Stimulated activated CD8-positive, alpha-beta memory T cell treated with anti-CD3 and anti-CD28 coated beads, Interleukin-4, amount 100 ng/mL, for 24 hours (primary cell): ENCODE results near the gene CD2.
A peak's percentile ranks its signal among the peaks of the same experiment; 100 is the strongest.

Experiments used
- DNase-seq: peaks from one replicate; pipeline ENCODE4 v3.0.0-alpha.2; 2020; ENCODE audit warnings: low read depth

CD2 gene

DNA sequence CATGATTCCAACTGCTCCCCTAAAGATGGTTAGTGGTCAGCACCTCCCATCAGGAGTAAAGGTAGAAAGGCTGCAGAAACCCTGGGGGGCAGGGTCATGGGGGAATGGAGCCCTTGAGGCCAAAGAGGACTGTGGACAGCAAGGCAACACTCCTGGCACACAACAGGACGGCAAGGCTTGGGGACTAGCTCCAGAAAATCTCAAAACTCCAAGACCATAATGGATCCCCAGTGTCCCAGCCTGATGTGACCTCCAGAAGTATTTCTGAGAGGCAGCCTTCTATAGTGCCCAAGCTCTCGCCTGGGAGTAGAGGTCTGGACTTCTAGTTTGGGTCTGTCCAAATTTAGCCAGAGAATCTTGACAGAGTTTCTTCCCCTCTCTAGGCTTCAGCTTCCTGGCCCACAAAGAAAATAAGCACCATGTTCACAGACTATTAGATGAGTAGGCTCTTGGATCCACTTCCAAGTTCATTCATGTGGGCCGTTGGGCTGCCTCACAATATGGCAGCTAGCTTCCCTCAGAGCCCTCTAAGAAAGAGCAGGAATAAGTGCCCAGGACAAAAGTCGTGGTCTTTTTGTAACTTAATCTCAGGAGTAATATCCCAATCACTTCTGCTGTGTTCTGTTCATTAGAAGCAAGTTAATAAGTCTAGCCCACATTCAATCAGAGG, 6.9 kb downstream of the CD2 start:
- no peak for DNase-seq

DNA sequence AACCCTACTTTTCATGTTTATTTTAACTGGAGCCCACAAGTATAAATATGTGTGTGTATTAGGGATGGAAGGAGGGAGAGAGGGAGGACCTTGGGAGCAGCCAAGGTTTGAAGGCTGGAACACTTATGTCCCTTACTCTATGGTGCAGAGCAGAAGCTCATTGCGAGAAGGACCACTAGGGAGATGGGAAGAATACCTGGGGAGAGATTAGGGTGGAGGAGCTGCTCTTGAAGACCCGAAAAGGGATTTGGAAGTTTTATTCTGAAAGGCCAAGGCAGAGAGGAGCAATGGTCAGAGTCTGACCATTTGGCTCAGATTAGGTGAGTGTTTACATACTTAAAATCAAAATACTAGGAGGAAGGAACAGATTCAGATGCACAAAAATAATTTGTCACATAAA, 8.1 kb downstream of the CD2 start:
- DNase-seq: no peak

DNA sequence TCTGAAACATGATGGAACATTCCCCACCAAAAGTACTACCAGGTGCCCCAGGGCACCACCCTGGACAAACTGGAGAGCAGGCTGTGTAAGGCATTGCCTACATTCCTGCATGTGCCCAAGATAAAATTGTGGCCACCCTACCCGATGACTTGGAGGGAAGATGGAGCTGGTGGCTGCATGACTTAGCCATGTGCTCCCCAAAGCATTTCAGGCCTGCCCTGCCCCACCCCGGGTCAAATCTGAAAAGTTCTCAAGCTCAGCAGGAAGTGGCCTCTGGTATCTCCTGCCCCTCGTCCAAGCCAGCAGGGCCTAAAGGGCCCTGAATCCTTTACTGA, 8.5 kb downstream of the CD2 start:
- DNase-seq: no peak

DNA sequence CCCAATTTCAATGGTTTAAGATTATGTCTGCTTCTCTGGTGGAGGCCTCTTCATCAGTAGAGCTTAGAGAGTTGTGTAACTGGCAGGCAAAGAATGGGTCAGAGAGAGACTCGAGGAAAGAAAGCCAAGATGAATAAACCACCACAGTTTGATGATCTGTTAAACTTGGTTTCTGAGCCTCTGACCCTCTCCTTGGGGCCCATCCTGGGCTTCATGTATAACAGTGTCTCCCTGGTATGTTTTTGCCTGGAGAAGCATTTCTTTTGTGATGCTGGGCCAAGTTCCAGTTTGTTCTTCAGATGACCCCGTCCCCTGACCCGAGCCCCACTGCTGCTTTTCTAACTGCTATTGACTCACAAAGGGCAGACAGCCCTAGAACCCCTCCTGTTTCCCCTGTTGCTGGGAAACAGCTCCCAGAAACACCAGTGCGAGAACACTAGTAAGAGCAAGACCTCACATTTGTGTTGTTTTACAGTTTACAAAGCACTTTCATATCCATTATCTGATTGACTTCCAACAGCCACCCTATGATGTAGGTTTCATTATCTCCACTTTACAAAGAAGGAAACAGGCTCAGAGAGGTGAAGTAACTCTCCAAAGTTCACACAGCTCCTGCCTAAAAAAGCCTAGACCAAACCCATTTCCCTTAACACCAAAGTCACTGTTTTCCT, 9.0 kb downstream of the CD2 start:
- no peak for DNase-seq

DNA sequence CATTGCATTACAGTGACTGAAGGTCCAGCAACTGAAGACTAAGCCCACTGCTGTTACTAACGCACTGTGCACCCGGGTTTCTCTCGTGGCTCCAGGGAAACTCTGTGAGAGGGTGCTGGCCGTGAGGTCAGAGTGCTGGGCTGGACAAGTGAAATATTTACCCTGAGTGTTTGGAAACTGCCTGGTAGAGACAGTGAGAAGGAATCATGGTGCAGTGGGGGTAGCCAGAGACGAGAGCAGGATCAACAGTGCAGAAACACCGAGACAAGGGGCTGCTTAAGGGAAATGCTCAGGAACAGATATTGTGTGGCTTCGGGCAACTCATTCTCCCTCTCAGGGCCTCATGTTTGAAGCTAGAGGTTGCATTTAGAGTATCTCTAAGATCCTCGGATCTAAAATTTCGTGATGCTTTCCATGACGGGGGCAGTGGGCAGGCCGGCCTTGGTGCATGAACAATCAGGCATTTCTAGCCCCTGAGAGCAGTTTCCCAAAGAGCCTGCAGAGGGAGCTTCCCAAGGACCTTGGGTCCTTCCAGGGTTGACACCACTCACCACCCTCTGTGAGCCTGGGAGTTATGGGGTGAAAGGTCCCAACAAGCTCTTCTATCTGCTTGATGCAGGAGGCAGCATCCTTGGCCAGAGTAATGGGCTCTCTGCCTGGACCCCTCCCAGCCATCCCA, 9.7 kb downstream of the CD2 start:
- no peak for DNase-seq

DNA sequence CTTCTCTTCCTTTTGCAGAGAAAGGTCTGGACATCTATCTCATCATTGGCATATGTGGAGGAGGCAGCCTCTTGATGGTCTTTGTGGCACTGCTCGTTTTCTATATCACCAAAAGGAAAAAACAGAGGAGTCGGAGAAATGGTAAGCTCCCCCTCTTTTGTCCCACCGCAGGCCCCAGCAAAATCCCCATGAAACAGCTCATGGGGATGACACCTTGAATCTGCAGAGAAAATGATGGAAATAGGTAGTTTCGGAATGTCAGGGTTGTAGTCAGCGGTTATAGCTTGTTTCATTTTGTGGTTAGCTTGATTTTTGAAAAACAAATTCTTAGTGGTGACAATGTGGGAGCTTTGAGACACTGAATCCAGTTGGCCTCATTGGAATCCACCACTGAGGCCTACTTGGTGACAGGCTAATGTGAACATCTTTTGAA, 10.3 kb downstream of the CD2 start:
- DNase-seq: peak; percentile 48

DNA sequence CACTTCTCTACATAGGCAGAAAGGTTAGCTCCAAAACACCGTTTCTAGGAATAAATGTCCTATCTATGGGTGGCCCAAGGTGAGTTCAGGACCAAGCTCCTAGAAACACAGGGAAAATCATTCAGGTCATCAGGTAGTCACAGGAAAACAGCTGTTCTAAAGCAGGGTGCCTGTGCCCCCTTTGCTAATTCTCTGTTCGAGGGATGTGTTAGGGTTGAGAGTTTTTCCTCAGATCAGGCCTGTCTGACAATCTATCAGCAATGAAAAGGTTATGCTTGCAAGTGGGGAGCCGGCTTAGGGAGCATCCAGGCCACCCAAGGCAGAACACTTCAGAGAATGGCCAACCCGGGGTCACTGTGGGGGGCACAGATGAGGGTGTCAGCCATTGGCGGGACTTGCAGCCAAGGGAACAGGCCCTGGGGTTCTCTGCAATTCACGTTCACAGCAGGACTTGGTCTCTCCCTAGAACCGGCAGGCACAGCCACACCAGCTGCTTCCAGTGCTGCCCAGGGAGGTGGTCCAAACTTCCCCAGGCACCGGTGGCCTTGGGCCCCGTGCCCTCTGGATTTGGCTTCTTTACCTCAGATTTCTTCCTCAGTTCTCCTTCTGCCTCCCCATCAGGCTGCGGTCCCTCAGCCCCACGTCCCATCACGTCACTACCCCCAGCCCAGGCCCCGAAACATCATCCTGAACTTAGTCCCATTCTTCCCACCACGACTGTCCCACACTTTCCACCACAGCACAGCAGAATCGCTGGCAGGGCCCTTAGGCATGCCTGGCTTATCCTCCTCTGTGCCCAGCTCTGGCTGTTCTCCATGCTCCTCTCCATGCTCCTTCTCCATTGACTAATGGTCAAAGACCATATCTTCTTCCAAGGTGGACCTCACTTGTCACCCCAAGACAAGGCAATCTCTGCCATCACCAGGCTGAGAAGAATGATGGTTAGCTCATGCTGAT, 11.0 kb downstream of the CD2 start:
- no peak for DNase-seq

DNA sequence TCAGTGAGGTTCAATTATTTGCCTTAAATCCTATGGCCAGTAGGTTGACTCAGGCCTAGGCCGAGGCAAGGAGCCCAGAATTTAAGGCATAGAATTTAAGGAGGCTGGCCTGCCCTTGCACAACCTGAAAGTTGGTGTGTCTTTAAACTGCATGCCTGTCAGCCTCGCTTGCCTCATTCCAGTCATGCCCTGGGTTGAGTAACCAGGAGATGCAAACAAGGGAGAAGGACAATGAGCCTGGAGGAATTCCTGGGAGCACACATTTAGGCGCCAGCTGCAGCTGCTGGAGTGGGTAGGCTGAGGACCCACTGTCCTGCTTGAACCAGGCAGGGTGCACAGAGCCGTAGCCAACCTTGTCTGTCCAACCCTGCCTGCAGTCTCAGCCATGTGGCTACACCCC, 11.7 kb downstream of the CD2 start:
- no peak for DNase-seq

DNA sequence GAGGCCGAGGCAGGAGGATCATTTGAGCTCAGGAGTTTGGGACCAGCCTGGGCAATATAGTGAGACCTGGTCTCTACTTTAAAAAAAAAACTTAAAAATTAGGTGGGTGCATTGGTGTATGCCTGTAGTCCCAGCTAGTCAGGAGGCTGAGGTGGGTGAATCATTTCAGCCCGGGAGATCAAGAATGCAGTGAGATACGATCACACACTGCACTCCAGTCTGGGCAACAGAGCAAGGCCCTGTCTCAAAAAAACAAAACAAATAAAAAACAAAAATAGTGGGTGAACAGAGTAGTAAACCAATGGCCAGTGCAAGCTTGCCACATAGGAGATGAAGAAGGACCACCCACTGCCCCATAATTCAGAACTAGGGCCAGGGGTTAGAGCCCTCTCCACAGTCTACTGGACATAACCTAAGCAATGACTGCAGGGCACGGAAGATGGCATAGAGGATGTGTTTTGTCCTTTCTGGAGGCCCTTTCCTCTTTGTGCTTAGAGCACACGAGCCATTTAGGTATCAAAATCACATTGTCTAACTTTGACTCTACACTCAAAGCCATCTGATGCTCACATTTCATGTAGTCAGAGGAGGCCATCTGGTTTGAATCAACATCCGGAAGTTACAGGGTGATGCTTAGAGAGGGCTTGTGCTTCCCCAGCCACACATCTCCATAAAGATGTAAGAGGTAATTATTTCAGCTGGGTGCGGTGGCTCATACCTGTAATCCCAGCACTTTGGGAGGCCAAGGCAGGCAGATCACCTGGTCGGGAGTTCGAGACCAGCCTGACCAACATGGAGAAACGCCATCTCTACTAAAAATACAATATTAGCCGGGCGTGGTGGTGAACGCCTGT, 12.6 kb downstream of the CD2 start:
- DNase-seq: no peak

DNA sequence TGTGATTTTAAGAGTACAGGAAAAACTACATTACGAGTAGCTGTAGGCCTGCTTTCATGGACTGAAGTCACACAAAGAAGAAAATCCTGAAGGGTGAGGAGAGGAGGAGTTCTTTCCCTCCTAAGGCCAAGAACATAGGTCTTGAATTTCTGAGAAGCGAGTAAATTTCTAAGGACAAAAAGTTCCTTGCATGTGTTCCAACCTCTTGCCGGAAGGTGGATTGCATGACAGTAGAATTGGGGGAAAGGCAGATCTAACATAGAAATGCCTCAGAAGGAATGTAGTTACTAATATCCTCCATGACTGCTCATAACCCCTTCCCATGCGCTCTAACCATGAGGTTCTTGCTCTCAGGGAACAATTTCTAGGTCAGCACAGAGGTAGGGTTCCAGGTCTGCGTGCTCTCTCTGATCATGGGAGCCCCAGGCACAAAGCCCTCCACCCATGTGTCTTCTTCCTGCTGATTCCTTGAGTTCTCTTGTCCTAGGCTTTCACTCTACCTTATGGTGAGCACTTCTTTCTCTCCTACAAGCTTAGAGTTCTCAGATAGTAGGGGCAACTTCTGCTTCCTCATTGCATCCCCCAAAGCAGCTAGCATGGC, 13.7 kb downstream of the CD2 start:
- DNase-seq: no peak

DNA sequence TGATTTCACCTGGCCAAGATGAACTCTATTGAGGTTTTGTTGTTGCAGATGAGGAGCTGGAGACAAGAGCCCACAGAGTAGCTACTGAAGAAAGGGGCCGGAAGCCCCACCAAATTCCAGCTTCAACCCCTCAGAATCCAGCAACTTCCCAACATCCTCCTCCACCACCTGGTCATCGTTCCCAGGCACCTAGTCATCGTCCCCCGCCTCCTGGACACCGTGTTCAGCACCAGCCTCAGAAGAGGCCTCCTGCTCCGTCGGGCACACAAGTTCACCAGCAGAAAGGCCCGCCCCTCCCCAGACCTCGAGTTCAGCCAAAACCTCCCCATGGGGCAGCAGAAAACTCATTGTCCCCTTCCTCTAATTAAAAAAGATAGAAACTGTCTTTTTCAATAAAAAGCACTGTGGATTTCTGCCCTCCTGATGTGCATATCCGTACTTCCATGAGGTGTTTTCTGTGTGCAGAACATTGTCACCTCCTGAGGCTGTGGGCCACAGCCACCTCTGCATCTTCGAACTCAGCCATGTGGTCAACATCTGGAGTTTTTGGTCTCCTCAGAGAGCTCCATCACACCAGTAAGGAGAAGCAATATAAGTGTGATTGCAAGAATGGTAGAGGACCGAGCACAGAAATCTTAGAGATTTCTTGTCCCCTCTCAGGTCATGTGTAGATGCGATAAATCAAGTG, 14.3 kb downstream of the CD2 start:
- no peak for DNase-seq

DNA sequence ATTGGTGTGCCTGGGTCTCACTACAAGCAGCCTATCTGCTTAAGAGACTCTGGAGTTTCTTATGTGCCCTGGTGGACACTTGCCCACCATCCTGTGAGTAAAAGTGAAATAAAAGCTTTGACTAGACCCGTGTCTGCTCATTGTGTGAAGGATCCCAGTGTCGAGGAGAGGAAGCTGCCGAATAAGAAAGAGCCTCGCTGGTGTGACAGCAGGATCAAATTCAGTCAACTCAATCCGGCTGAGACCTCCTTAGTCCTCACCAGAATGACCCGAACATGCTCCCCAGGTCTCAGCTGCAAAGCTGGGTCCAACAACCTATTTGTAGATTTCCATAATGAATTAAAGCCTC, 14.8 kb downstream of the CD2 start:
- no peak for DNase-seq

DNA sequence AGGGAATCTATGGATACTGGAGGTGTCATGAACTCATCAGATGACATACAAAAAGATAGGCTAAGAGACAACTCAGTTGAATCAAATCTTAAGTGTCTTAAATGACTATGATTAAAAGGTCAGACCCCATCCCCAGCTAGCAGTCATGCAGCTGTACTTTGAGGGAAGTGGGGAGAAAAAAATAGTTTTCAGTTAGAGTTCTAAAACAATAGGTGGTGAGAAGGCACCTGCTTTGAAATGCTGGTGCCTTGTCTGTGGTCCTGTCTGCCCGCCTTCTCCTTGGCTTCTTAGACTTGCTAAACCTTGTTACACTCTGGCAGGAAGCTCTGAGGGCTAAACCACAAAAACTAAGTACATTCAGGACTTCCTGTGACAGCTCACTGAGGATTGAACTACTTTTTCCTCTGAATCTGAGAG, 15.3 kb downstream of the CD2 start:
- DNase-seq: peak; percentile 49

DNA sequence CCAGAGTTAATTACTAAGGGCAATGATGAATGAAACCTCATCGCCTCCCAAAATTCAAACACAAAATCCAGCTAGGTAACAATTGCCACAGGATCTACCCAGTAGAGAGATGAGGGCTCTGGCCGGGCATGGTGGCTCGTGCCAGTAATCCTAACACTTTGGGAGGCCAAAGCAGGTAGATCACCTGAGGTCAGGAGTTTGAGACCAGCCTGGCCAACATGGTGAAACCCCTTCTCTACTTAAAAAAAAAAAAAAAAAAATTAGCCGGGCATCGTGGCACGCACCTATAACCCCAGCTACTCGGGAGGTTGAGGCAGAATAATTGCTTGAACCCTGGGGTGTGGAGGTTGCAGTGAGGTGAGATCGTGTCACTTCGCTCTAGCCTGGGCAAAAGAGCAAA, 15.8 kb downstream of the CD2 start:
- no peak for DNase-seq

DNA sequence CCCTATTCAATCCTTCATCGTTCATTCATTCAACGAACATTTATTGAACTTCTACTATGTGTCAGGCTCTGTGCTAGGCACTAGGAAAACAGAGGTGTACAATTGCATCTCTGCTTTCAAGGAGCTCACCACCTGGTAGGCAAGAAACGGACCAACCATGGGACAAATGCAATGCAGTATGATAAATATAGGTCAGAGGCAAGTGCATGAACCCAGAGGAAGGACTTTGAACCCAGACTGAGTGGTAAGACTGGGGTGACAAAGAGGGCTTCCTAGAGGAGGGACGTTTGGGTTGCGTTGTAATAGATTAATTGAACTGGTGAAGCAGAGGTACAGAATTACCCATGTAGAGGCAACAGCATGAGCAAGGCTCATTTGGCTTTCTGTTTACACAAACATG, 16.4 kb downstream of the CD2 start:
- no peak for DNase-seq

DNA sequence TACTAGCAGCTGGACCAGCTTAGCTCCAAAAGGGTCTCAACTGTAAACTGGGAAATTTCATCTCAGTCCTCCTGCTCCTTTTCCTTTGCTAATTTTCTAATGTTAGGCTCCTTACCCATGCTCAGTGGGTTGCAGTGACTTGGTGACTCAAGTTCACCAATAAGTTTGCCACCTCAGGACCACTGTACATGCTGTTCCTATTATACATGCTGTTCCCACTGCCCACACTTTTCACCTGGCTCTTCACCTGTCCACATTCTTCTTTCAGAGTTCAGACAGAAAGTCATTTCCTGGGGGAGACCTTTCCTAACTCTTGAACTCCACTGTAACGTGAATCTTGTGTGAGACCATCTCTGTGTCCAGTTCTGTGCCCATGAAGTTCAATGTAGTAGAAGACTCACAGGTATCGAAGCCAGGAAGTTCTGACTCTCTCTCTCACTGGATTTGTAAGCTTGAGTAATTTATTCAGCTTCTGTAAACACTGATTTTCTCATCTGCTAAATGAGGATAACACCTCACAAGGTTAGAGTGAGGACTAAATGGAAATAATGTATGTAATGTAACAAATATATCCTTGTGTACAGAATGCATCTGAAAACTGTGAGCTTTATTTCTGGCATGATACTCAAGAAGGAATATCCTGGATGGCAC, 17.9 kb downstream of the CD2 start:
- DNase-seq: no peak

DNA sequence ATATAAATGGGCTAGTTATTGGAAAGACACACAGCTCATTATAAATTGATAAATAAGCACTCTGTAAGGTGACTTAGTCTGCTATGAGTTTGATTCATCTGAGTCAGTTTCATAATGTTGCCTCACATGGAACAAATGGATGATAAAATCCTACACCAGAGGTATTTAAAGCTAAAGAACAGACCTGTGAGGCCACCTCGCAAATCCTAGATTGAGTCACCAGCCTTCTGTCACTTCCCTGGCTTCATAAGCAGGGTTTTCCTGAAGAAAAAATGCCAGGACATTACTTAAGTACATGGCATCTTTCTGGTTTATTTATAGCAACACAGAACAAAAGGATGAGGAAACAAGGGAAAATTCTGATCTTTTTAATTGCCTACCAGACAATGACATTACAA, 18.4 kb downstream of the CD2 start:
- DNase-seq: no peak

DNA sequence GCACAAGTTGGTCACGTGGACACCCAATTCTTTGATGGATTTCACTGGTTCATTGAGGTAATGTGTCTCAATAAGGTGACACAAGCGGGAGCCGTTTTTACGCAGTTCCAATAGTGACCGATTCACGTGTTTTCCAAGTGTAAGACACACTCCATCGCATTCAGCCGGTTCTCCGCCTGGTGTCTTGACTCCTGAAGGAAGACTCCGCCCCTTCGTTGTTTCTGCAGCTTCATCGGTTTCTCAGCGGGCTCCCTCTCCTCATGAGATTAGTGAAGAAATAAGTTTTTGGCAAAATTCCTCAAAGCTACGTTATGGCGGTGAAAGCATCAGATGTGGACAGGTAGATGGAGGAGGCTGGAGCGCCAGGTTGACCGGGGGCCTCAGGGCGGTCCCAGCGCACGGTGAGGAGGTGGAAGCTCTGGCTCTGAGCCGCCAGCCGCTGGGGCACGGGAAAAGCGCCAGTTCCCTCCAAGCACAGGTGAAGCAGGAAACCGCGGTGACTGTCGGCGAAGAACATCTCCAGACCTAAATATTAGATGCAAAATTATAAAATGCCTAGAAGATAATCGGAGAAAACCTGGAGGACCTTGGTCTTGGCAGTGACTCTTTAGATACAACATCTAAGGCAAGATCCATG, 21.0 kb downstream of the CD2 start:
- DNase-seq: no peak
